ENCODE data around the gene GPC3.

GPC3 gene

GRCh38 chrX:133884430-133885394 is 100.7 kb downstream of the GPC3 start:
- H3K4me3 ChIP-seq (ENCODE audit: control insufficient read depth, low read depth, low read length), result no peak overlapping the region
- TF ChIP-seq, protein P1, sequence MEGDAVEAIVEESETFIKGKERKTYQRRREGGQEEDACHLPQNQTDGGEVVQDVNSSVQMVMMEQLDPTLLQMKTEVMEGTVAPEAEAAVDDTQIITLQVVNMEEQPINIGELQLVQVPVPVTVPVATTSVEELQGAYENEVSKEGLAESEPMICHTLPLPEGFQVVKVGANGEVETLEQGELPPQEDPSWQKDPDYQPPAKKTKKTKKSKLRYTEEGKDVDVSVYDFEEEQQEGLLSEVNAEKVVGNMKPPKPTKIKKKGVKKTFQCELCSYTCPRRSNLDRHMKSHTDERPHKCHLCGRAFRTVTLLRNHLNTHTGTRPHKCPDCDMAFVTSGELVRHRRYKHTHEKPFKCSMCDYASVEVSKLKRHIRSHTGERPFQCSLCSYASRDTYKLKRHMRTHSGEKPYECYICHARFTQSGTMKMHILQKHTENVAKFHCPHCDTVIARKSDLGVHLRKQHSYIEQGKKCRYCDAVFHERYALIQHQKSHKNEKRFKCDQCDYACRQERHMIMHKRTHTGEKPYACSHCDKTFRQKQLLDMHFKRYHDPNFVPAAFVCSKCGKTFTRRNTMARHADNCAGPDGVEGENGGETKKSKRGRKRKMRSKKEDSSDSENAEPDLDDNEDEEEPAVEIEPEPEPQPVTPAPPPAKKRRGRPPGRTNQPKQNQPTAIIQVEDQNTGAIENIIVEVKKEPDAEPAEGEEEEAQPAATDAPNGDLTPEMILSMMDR (conservative IDR thresholded peaks at IDR 0.05; ENCODE audit: control insufficient read depth, insufficient read depth, low read depth, low read length), result no peak
- no peak for DNase-seq (ENCODE audit: low read depth)

- TF ChIP-seq, protein P1 (conservative IDR thresholded peaks at IDR 0.05; ENCODE audit: control insufficient read depth, insufficient read depth, low read depth, low read length), result no peak
- no peak for DNase-seq (ENCODE audit: low read depth)
- no peak overlapping the region for H3K4me3 ChIP-seq (ENCODE audit: control insufficient read depth, low read depth, low read length)
Measured at GRCh38 chrX:133881893-133882292, 103.5 kb downstream of the GPC3 start.

DNA sequence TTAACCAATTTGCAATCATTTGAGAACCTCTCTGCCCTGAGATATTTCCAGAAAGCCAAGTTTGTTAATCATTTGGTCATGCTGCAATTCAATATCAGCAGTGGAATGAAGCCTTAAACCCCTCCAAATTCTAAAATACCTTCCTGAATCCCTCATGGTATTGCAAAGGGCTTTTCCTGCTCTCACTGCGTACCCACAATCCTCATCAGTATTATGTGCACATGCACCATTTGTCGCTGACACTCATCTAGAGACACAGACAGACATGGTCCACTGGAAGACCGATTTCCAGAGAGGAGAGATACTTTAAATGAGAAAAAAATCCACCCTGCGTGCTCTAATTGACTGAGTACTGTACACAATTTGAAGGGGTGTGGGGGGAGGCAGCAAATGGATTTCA is 104.4 kb downstream of the GPC3 start:
- TF ChIP-seq, protein P1 (conservative IDR thresholded peaks at IDR 0.05; ENCODE audit: control insufficient read depth, insufficient read depth, low read depth, low read length), result no peak
- no peak for DNase-seq (ENCODE audit: low read depth)
- no peak overlapping the region for H3K4me3 ChIP-seq (ENCODE audit: control insufficient read depth, low read depth, low read length)

GRCh38 chrX:133880032-133880443 is 105.4 kb downstream of the GPC3 start:
- H3K4me3 ChIP-seq (ENCODE audit: control insufficient read depth, low read depth, low read length), result no peak overlapping the region
- DNase-seq (ENCODE audit: low read depth), result no peak
- TF ChIP-seq, protein P1 (conservative IDR thresholded peaks at IDR 0.05; ENCODE audit: control insufficient read depth, insufficient read depth, low read depth, low read length), result no peak

DNA sequence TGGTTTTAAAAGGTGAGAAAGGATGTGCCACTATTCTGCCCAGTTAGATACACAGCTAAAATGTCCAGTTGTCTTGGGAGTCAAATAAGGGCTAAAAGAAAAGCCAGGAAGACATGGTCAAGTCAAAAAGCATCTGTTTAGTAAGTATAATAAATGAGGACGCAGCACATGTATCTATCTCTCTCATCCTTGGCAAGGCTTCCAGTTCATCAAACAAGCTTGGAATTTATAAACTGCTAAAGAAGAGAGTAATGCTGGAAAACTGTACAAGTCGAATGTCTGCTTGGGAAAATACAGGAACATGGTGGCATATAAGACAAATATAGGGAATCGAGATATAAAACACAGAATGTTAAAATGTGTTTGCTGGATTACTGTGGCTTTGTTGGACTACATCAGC is 106.7 kb downstream of the GPC3 start:
- TF ChIP-seq, protein P1 (conservative IDR thresholded peaks at IDR 0.05; ENCODE audit: control insufficient read depth, insufficient read depth, low read depth, low read length), result no peak
- DNase-seq (ENCODE audit: low read depth), result no peak
- H3K4me3 ChIP-seq (ENCODE audit: control insufficient read depth, low read depth, low read length), result no peak overlapping the region

- TF ChIP-seq, protein P1 (conservative IDR thresholded peaks at IDR 0.05; ENCODE audit: control insufficient read depth, insufficient read depth, low read depth, low read length), result no peak
- DNase-seq (ENCODE audit: low read depth), result no peak
- no peak overlapping the region for H3K4me3 ChIP-seq (ENCODE audit: control insufficient read depth, low read depth, low read length)
Measured at GRCh38 chrX:133876646-133877045, 108.7 kb downstream of the GPC3 start.
